DLD1 (cell line): ENCODE measurements around the gene HS6ST3.
"Not testable (repeated sequence)": the region's sequence is repeated elsewhere in the genome, so short reads cannot be mapped to it uniquely, and the experiment has no call there.

Experiments used
- in situ Hi-C: cut with HindIII; loops from 2 replicates; pipeline ENCODE4 v1.10.0; 2017; ENCODE audit warnings: low sequenced_read_pairs

Gene HS6ST3

GRCh38 chr13:96772426-96772825 is 682.5 kb downstream of the HS6ST3 start:
- in situ Hi-C loops, result no loop called here

- in situ Hi-C loops, result not testable (repeated sequence)
Observed at GRCh38 chr13:96778302-96778701, 688.4 kb downstream of the HS6ST3 start.

GRCh38 chr13:96779691-96780090 is 689.8 kb downstream of the HS6ST3 start:
- in situ Hi-C loops, result no loop called here

- in situ Hi-C loops, result no loop called here
Observed at GRCh38 chr13:96780105-96780504, 690.2 kb downstream of the HS6ST3 start.

GRCh38 chr13:96781141-96781540 is 691.2 kb downstream of the HS6ST3 start:
- in situ Hi-C loops, result no loop called here

GRCh38 chr13:96782186-96782585 is 692.3 kb downstream of the HS6ST3 start:
- in situ Hi-C loops, result no loop called here

GRCh38 chr13:96783057-96783456 is 693.1 kb downstream of the HS6ST3 start:
- in situ Hi-C loops, result no loop called here

- in situ Hi-C loops, result no loop called here
Observed at GRCh38 chr13:96783511-96783910, 693.6 kb downstream of the HS6ST3 start.

- in situ Hi-C loops, result no loop called here
Observed at GRCh38 chr13:96785986-96786385, 696.1 kb downstream of the HS6ST3 start.

- in situ Hi-C loops, result no loop called here
Observed at GRCh38 chr13:96792188-96792587, 702.3 kb downstream of the HS6ST3 start.

GRCh38 chr13:96792736-96793403 is 703.0 kb downstream of the HS6ST3 start:
- in situ Hi-C loops, result no loop called here

GRCh38 chr13:96793404-96793755 is 703.5 kb downstream of the HS6ST3 start:
- in situ Hi-C loops, result no loop called here

- in situ Hi-C loops, result no loop called here
Observed at GRCh38 chr13:96794669-96795068, 704.8 kb downstream of the HS6ST3 start.

GRCh38 chr13:96795670-96796069 is 705.8 kb downstream of the HS6ST3 start:
- in situ Hi-C loops, result no loop called here

- in situ Hi-C loops, result no loop called here
Observed at GRCh38 chr13:96796091-96796633, 706.3 kb downstream of the HS6ST3 start.

GRCh38 chr13:96797136-96797535 is 707.2 kb downstream of the HS6ST3 start:
- in situ Hi-C loops, result no loop called here

- in situ Hi-C loops, result no loop called here
Observed at GRCh38 chr13:96803456-96804100, 713.7 kb downstream of the HS6ST3 start.

GRCh38 chr13:96804174-96804573 is 714.3 kb downstream of the HS6ST3 start:
- in situ Hi-C loops, result no loop called here

GRCh38 chr13:96806746-96807145 is 716.8 kb downstream of the HS6ST3 start:
- in situ Hi-C loops, result no loop called here

- in situ Hi-C loops, result no loop called here
Observed at GRCh38 chr13:96809366-96810096, 719.6 kb downstream of the HS6ST3 start.

- in situ Hi-C loops, result no loop called here
Observed at GRCh38 chr13:96810104-96810503, 720.2 kb downstream of the HS6ST3 start.

- in situ Hi-C loops, result no loop called here
Observed at GRCh38 chr13:96811049-96811448, 721.1 kb downstream of the HS6ST3 start.
